NCI-H1694 treated with DMSO at 0.1 percent for 48 hours (cell line): ENCODE data around the gene CR1.
"Not testable (repeated sequence)": the region's sequence is repeated elsewhere in the genome, so short reads cannot be mapped to it uniquely, and the experiment has no call there.

Source experiments
- DNase-seq: peaks from one replicate; lab custom pipeline; 2025; lab: John Stamatoyannopoulos, UW

The CR1 gene

DNA sequence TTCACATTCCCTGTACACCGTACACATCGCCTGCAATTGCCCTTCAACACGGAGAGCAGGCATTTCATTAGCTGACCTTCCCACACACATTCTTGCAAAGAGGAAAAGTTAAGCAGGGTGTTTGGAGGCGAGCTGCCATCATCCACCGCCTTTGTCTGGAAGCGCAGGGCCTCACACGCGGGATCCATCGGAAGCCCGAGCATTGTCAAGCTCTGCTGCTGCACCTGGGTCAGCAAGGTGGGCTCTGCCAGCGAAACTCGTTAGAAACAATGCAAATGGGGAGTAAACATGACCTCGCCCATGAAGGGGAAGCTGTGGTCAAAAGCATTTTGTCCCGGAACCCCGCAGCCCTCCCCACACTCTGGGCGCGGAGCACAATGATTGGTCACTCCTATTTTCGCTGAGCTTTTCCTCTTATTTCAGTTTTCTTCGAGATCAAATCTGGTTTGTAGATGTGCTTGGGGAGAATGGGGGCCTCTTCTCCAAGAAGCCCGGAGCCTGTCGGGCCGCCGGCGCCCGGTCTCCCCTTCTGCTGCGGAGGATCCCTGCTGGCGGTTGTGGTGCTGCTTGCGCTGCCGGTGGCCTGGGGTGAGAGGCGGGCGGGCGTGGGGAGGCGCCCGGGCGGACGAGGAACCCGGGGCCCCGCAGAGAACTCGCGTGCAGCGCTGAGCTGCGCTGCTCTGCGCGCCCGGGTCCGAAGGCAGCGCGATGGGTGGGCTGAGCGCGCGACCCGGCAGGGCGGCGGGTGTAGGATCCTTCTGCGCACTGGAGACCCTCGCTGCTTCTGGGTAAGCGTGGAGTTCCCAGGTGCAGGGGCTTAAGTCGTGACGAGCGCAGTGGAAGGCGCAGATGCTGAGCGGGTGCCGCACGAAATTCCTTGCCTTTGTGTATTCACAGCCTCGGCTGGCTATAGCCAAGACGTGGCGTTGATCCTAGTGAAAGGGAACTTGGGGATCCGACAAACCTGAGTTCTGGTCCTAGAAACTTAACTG is at the start of gene CR1:
Gene CR1, plus strand, starts transcription at position 357 of the 992 bp plus-strand sequence. Its CDS starts 111 bp downstream, at position 468.
- no peak for DNase-seq

DNA sequence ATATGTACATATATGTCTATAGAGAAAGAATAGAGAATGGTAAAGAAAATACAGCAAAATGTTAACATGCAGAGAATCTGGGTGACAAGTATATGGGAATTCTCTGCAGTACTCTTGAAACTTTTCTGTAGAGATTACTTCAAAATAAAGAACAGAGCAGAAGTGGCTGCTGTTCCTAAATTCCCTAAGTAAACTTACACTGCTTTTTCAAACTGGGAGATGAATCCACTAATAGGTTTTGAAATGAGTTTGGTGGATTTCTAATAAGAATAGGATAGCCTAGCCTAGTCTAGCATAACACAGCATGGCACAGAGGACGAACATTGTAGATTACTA is 42.3 kb upstream of the CR1 start:
- no peak for DNase-seq

DNA sequence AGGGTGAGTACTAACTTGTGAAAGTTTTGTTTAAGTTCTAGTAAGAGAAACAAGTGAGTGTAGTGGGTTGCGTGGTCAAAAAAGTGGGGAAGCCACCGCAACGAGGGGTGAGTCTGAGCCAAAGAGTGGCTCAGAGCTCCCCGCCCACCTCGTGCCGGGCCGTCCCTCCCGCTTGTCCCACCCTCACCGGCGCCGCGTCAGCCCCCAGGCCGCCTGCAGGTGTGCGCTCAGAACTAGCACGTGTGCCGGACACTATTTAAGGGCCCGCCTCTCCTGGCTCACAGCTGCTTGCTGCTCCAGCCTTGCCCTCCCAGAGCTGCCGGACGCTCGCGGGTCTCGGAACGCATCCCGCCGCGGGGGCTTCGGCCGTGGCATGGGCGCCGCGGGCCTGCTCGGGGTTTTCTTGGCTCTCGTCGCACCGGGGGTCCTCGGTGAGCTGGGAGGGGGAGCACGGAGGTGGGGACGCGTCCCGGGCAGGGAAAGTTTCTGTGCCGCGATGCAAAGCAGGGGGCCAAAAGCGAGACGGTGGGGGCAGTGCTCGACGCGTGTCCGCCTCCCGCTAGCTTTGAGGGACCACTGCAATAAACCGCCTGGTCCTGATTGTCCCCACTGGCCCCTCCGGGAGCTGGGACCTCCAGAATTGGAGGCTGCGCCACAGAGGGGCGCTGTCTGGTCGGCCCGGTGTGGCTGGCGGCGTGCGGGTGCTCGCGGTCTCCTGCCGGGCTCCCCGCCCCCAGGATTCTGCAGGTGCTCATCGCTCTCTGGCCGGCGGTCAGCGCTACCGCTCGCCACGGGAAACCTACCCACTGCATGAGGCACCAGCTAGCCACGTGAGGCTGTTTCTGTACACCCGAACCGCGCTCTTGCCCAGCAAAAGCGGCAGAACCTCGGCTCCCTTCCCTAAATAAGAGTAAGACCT is 41.7 kb upstream of the CR1 start, which contains the start of gene CR2:
Gene CR2, plus strand, starts transcription at position 283 of the 919 bp plus-strand sequence. Its CDS starts 91 bp downstream, at position 374.
- no peak for DNase-seq

DNA sequence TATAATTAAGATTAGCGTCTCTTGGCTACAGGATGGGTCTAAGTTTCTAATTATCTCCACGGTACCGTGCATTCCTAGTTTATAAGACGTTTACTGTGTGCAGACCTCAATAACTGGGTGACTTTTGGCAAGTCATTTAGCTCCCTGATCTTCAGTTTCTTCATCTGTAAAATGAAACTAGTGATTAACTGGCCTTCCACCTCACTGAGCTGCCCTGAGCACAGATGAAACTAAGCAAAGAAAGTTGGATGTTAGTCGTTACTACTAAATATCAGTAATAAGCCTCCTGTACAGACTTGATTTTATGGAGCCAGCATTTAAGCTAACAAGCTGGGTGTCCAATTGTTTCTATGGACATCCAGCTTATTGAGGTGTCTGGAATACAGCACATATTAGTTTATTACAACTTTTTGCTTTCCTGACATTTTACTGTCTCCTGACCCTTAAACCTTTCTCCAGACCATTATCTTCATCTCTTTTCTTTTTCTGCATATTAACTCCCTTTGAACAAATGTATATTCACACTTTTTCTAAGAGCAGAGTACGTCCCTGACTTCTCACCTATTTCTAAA is 40.7 kb upstream of the CR1 start:
- DNase-seq: no peak

DNA sequence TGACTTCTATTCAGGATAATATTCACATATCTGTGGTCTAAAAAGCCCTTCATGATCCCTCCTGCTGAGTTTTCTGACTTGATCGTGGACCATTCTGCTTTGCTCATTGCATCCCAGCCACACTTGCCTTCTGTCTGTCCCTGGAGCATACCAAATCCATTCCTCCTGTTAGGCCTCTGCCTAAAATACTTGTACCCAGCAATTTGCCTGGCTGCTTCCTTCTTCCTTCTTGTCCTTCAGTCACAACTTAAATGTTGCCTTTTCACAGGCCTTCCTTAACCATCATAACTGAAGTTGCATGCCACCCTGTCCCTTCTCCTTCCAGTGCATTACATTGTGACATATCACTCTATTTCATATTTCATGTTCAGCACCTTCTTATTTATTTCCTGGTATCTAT is 37.5 kb upstream of the CR1 start:
- DNase-seq: no peak

DNA sequence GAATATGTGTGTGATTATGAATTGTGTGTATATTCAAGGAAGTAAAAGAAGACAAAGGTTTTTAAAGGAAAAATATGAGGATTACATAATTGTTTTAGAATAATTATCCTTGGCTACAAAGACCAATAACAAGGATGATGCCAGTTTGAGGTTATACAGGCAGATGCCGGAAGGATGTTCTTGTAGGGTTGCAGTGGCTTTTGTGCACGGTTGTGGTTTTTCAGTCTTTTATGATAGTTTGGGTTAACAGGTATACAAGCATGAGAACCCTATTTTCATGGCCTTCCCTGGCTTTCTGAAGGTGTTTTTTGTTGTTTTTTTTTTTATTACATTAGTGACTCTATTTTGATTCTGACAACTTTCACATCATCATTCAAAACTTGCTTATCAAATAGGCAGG is 36.9 kb upstream of the CR1 start:
- no peak for DNase-seq

DNA sequence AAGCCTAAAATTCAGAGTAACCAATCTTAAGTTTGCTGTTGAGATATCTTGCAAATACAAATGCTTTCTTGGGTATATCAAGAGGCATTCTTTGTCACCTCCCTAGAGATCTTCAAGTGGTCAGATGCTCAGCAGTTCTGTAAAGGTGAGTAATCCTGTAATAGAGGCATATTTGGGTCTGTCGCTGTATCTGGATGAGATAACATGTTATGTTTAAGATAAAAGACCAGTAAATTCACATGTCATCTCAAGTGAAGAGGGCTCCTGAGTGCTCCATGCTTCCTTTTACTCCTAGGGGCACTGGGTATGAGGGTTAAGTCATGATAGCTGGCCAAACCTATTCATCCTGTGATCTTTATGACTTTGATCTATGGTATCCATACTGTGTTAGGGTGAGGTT is 34.3 kb upstream of the CR1 start:
- DNase-seq: no peak

DNA sequence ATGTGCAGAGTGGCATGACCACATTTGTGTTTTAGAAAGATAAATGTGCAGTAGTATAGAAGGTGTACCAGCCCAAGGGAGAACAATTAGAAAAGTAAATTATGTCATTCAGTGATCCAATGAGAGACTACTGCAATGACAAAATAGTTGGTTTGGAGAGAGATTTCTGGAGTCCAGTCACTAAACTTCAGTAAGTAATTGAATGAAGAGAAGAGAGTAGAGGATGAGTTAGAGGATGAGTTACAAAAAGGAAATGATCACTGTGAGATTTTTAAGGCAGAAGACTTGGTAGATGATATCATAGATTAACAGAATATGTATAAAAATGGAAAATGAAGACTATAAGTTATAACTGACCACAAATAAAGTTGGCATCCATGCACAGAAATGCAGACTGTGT is 33.4 kb upstream of the CR1 start:
- DNase-seq: no peak

DNA sequence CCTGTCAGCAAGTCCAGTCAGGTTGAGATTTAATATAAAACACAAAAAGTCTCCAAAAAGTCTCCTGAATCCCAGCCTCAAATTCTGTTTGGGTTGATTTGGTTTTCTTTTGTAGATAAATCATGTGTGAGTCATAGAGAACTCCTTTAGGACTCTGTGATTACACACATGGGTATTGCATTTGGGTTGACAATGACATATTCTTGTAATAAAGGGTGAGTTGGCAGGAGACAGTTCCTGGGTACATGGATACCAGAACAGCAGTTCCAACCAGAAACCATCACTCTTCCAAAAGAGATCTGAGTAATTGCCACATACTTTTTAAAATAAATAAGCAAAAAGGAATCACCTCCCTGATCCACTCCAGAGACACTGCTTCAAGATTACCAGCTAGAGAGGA is 32.9 kb upstream of the CR1 start:
- no peak for DNase-seq

DNA sequence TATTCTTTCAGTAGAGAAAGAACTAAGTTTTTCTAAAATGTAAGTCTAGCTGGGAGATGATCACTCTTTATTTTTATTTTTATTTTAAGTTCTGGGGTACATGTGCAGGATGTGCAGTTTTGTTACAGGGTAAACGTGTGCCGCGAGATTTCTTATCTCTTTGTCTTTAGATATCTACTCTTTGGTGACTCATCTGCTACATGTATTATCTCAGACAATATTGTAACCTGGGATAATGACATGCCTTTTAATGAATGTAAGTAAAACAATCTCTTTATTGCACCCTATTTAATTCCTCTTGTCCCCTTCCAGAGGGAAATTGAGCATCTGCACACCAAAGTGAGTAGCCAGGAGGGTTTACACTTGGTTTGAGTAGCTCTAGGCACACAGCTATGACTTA is 32.4 kb upstream of the CR1 start:
- DNase-seq: no peak

DNA sequence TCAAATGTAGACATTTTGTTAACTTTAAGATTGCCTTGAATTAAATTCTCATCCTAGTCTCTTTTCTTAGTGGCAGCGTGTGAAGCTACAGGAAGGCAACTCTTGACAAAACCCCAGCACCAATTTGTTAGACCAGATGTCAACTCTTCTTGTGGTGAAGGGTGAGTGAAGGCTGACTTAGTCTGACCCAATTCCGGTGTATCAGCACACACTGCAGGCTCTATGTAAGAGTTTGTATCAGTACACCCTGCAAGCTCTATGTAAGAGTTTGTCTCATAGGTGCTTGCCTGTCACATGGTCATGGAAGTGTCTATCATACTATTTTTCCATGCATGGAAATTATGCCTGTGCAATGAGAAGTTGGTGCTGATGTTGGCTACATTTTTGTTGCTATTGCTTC is 25.0 kb upstream of the CR1 start:
- no peak for DNase-seq

DNA sequence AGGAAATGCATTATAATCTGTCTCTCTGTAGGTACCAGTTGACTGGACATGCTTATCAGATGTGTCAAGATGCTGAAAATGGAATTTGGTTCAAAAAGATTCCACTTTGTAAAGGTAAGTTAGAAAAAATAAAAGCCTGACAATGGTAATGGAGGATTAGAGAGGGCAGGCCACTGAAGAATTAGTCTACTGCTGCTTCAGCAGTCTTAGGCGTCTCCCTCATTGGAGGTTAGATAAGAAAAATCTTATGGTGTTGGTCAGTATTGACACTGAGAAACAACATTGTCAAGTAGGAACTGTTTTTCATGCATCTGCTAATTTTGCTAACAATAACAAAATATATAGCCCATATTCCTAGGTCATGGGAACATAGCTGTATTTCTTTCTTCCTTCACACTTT is 21.7 kb upstream of the CR1 start:
- DNase-seq: no peak

DNA sequence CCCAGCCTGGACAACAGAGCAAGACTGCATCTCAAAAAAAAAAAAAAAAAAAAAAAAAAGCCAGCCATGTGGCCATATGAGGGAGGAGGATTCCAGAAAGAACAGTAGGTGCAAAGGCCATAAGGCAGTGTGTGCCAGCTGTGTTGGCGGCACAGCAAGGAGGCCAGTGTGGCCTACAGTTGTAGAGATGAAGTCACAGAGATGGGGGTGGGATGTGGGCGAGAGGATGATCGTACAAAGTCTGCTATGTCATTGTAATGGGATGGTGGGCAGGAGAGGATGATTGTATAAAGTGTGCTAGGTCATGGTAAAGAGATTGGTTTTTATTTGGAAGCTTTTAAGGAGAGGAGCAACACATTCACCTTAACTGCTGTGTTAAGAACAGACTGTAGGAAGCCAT is 9.8 kb upstream of the CR1 start:
- DNase-seq: no peak

DNA sequence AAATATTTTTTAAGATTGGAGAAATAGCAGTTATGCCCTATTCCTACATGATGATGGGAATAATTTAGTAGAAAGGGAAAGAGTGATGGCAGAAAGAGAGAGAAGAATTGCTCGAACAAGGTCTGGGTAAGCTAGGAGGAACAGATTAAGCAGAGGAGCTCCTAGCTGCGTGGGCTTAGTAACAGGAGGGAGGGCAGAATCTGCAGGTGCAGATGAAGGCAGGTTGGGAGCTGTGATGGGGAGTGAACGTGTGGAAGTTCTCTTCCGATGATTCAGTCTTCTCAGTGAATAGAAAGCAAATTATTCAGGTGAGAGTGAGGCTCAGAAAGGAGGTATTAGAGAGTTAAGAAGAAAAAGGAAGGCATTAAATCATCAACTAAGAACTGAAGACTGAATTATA is 8.3 kb upstream of the CR1 start:
- no peak for DNase-seq

DNA sequence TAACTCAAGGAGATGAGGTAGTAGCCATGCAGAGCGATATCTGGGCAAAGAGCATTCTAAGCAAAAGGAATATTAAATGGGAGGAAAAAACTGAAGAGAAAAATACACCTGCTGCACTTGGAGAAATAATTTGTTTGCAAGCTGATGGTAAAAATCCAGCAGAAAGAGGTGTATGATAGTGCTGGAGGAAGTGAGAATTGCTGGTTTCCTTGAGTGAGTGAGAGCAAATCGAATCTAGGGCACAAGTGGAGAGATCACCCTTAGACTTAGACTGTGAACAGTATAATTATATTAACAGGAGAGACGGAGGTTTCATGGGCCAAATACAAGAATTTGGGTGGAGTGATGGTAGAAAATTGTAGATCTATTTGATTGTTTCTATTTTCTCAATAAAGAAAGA is 2.7 kb upstream of the CR1 start:
- DNase-seq: no peak

DNA sequence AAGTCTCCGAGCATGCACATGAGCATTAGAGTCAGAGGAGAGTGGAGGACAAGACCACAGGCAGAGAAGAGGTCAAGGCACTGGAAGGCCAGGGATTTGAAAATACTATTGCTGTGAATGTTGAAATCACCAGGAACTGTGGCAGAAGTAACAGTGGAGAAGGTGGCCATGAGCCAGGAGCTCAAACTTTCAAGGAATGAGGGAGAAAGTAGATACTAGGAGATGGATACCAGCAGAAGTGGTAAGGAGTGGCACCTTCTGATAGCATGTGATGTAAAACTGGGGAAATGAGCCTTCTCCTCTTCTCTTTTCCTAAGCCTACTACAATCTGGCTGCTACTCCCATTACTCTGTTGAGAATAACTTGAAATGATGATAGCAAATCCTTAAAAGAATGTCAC is 1.8 kb upstream of the CR1 start:
- DNase-seq: no peak

DNA sequence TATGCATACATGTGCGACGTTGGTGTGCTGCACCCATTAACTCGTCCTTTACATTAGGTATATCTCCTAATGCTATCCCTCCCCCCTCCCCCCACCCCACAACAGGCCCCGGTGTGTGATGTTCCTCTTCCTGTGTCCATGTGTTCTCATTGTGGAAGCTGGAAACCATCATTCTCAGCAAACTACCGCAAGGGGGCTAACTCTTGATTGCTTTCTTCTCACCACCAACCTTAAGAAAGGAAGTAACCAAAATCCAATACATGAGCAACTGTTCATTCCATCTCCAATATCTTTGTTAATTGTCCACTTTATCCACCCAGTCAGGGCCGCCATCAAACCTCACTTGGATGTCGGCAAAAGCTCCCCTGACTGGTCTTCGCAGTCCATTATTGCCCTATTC is 676 bp upstream of the CR1 start:
- not testable (repeated sequence) for DNase-seq

DNA sequence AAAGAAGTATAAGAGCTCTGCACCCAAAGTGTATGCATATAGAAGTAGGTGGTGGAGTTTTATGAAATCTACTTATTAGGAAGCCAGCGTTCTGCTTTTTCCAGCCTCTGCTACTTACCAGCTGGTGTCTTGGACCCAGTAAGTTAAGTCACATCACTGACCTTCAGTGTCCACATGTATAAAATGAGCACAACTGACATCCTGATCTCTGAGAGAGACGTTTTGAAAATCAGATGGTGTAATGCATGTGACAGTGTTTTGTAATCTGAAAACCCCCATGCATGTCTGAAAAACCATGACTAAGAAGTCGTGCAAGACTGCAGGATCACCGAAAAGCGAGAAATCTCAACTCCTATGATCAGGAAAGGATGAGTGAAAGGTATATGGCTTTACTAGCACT is 2.0 kb downstream of the CR1 start:
- DNase-seq: no peak

DNA sequence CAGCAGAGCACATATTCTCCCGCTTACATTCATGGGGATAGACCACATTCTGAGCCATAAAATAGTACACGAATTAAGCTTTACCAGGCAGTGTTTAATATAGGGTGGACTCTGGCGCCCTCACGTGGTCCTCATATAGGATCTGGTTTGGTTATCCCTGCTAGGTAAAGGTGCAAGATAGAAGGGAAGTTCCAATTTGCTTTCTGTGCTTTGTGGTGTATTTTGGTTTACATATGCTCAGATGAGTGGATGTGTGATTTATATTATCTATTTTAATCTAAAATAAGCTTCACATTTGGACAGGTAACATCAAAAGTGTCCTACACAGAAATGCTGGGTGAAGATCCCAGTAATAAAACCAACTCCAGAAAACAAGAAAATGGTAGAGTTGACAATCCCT is 3.6 kb downstream of the CR1 start:
- DNase-seq: peak; percentile 85

DNA sequence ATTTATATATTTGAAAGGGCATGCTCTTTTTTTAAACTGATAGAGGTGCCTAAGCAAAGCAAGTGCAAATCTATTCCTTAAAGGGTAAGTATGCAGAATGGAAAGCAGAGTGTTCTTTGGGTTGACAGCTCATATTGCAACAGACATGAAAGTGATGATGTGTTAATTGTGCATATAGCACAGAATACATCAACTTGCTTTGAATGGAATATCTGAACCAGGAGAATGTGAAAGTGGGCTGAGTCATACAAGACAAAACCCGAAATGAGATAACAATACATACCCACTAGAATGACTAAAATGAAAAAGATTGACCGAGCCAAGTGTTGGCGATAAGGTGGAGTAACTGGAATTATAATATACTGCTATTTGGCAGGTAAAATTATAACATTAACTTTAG is 4.3 kb downstream of the CR1 start:
- no peak for DNase-seq

DNA sequence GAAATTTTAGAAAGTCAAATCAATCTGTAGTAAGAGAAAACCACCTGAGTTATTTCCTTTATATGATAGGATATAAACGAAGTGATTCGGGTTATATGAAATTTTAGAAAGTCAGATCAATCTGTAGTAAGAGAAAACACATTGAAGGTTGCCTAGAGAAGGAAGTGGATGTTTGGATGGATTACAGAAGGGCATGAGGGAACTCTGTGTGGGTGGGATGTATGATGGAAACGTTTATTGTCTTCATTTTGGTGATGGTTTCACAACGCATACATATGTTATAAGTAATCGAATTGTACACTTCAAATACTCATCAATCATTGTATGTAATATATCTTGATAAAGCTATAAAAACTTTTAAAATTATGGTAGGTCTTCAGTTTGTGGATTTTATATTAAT is 5.1 kb downstream of the CR1 start:
- no peak for DNase-seq

DNA sequence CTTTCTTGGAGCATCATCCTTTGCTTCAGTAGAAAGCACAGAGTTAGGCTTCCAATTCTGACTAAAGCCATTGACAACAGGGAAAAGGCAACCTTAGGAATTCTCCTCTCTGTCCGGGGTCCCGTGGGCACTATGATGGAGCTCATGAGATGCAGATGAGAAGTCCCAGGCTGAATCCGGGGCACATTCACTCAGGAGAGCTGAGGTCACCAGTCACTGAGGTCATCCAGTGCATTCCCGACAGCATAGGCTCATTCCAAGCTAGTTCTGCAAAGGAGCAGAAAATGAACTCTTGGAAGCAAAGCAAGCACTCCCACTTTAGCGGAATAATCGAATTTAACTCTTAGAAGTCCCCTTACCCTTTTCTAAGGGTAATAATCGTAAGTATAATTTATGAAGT is 6.8 kb downstream of the CR1 start:
- no peak for DNase-seq

DNA sequence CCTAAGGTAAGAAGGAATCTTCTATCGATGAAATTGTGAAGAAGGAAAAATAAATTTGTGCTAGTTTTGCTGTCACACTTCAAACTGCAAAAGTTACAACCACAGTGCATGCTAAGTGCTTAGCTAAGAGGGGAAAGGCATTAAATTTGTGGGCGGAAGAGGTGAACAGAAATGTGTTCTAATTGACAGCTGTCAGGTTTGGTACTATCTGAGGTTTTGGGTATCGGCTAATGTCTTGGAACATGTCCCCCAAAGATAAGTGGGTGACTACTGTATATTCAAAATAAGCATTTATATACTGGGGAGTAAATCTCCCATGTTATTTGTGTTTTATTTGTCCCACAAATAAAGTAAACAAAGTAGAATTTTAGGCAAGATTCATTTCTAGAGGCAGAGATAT is 8.0 kb downstream of the CR1 start:
- DNase-seq: no peak
